Liver (tissue), 2 donors: ENCODE results near the gene BEGAIN.

Source experiments
- CTCF ChIP-seq: fragments of 150-350 bp; IDR thresholded peaks from 2 replicates; pipeline ENCODE4 v1.5.1; 2017; ENCODE audit warnings: improper control_type of control experiment, low read depth, low read length; ENCODE audit not compliant: missing input control
- YY1 ChIP-seq: IDR thresholded peaks from 2 replicates; pipeline ENCODE4 v1.6.1; 2016; ENCODE audit warnings: antibody characterized with exemption, mild to moderate bottlenecking
- donor health status: healthy.

GRCh38 chr14:100562751-100563150 is 24.5 kb downstream of the BEGAIN start:
- no peak for TF ChIP-seq YY1
- no peak for TF ChIP-seq CTCF
